Lower lobe of right lung (tissue), 2 donors: ENCODE measurements around the gene ERO1A. TPM values are rescaled to one million over a fixed set of nuclear protein-coding genes. Genes with fewer than 3 reads are reported as not detected.

Experiments
- ATAC-seq, 2 donors: fragments of 200-7000 bp; cut with Tn5 transposase; one replicate each; pipeline ENCODE4 v1.9.1; 2020 to 2022; ENCODE audit warnings: mild to moderate bottlenecking in 2 of 2, moderate library complexity in 2 of 2
- DNase-seq: peaks from one replicate; pipeline ENCODE4 v3.0.0-alpha.2; 2020
- H3K27ac ChIP-seq: fragments of 200-600 bp; one replicate; pipeline ENCODE4 v1.8.0; 2022
- H3K27me3 ChIP-seq: fragments of 200-600 bp; one replicate; pipeline ENCODE4 v1.8.0; 2022; ENCODE audit warnings: low read depth
- H3K36me3 ChIP-seq: fragments of 200-600 bp; one replicate; pipeline ENCODE4 v1.8.0; 2022; ENCODE audit warnings: mild to moderate bottlenecking
- H3K4me1 ChIP-seq: fragments of 200-600 bp; one replicate; pipeline ENCODE4 v1.8.0; 2022
- H3K4me3 ChIP-seq: fragments of 200-600 bp; one replicate; pipeline ENCODE4 v1.8.0; 2022; ENCODE audit warnings: mild to moderate bottlenecking
- H3K9me3 ChIP-seq: fragments of 200-600 bp; one replicate; pipeline ENCODE4 v1.8.0; 2022
- CTCF ChIP-seq: fragments of 200-600 bp; IDR thresholded peaks from one replicate; pipeline ENCODE4 v1.8.0; 2022; ENCODE audit warnings: antibody characterized with exemption, mild to moderate bottlenecking
- intact Hi-C: fragments of 100-400 bp; cut with DNase I; formaldehyde crosslinking; loops from one replicate; pipeline ENCODE4 v1.11.0; 2022
- total RNA-seq: library from RNA; stranded (reverse); fragmentation: NEBNext Ultra II Directional; extraction: Animal tissue kit (Norgen Biotek cat#: 25700); gene quantifications from one replicate; pipeline ENCODE4 v1.2.1, GENCODE V29; 2021
- donor health status: DM: no; HTN: yes; CAD: no; lungs with severe emphysema.

The ERO1A gene
- total RNA-seq, 1 donor from 2014 or later = 41.9 TPM

DNA sequence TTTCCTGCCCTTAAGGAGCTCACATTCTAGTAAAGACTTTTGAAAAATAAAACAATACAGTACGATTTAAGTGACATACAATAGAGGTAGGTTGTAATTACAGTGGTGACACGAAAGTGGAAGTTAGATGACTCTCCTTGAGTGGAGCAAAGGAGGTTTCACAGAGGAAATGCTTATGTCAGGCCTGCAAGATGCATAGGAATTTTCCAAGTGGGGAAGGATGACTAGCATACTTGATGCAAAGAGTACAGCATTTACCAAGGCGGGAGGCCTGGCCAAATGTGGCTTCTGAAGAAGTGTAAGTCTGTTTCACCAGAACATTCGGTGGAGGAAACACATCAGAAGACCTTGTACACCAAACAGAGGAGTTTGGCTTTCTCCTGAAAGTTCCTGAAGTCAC, 55.2 kb downstream of the ERO1A start:
- intact Hi-C loops = no loop called here
- H3K27me3 ChIP-seq = no peaks in the 10 kb centered on the region
- DNase-seq (no peak), ATAC-seq (no peak)
- no peak for TF ChIP-seq CTCF
- H3K36me3 ChIP-seq = peaks cover 42% of the 10 kb centered on the region
- no peaks in the 10 kb centered on the region for H3K4me1 ChIP-seq
- H3K27ac ChIP-seq = no peak overlapping the region
- H3K9me3 ChIP-seq = no peaks in the 10 kb centered on the region
- no peak overlapping the region for H3K4me3 ChIP-seq

DNA sequence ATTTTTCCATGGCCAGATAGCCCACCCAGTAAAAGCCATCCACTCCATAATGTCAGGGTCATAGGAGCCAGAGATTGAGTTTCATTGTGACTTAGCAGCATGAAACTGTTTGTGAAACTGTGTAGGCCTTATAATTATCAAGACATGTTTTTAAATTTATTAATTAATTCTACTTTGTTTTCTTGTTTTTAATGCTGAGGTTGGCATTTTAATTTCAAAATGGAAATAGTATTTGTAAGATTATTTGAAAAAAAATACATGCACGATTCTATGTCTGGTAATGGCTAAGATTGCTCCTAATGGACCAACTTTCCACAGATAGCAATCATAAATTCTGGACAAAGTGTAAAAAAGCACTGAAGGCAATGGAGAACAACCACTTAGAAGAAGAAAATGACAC, 75.7 kb downstream of the ERO1A start:
- Histone ChIP-seq H3K36me3 (no peaks in the 10 kb centered on the region), H3K9me3 (no peaks in the 10 kb centered on the region), H3K4me3 (no peak overlapping the region), H3K27ac (no peak overlapping the region), H3K27me3 (no peaks in the 10 kb centered on the region), H3K4me1 (no peaks in the 10 kb centered on the region)
- intact Hi-C loops = no loop called here
- DNase-seq (no peak), ATAC-seq (no peak)
- TF ChIP-seq CTCF = no peak

GRCh38 chr14:52618602-52619001, 76.8 kb downstream of the ERO1A start:
- TF ChIP-seq CTCF = no peak
- ATAC-seq (no peak), DNase-seq (no peak)
- H3K9me3 ChIP-seq = no peaks in the 10 kb centered on the region
- intact Hi-C loops = no loop called here
- H3K27ac ChIP-seq = no peak overlapping the region
- no peaks in the 10 kb centered on the region for H3K36me3 ChIP-seq
- no peaks in the 10 kb centered on the region for H3K27me3 ChIP-seq
- H3K4me3 ChIP-seq = no peak overlapping the region
- H3K4me1 ChIP-seq = no peaks in the 10 kb centered on the region

- H3K27me3 ChIP-seq = no peaks in the 10 kb centered on the region
- no peaks in the 10 kb centered on the region for H3K4me1 ChIP-seq
- H3K27ac ChIP-seq = no peak overlapping the region
- DNase-seq (no peak), ATAC-seq (no peak)
- H3K36me3 ChIP-seq = no peaks in the 10 kb centered on the region
- H3K4me3 ChIP-seq = no peak overlapping the region
- intact Hi-C loops = no loop called here
- TF ChIP-seq CTCF = no peak
- no peaks in the 10 kb centered on the region for H3K9me3 ChIP-seq
Measured at GRCh38 chr14:52610187-52610586, 85.2 kb downstream of the ERO1A start.

GRCh38 chr14:52609445-52610044, 85.8 kb downstream of the ERO1A start:
- Histone ChIP-seq H3K4me3 (no peak overlapping the region), H3K9me3 (peaks cover 4% of the 10 kb centered on the region), H3K27me3 (no peaks in the 10 kb centered on the region), H3K36me3 (no peaks in the 10 kb centered on the region), H3K4me1 (no peaks in the 10 kb centered on the region), H3K27ac (no peak overlapping the region)
- intact Hi-C loops = no loop called here
- DNase-seq (no peak), ATAC-seq (no peak)
- no peak for TF ChIP-seq CTCF

GRCh38 chr14:52607061-52607460, 88.3 kb downstream of the ERO1A start:
- peaks cover 5% of the 10 kb centered on the region for H3K9me3 ChIP-seq
- ATAC-seq (no peak), DNase-seq (no peak)
- no peak overlapping the region for H3K4me3 ChIP-seq
- no peaks in the 10 kb centered on the region for H3K36me3 ChIP-seq
- no peak for TF ChIP-seq CTCF
- H3K27ac ChIP-seq = no peak overlapping the region
- H3K4me1 ChIP-seq = no peaks in the 10 kb centered on the region
- H3K27me3 ChIP-seq = no peaks in the 10 kb centered on the region
- intact Hi-C loops = no loop called here
